ENCODE results near the gene SLC44A3. TPM values are rescaled to one million over a fixed set of nuclear protein-coding genes. Genes with fewer than 3 reads are reported as not detected.
A peak's percentile ranks its signal among the peaks of the same experiment; 100 is the strongest.

The SLC44A3 gene
- total RNA-seq, 2 experiments from 2014 or later = 0.27 to 0.36 TPM

DNA sequence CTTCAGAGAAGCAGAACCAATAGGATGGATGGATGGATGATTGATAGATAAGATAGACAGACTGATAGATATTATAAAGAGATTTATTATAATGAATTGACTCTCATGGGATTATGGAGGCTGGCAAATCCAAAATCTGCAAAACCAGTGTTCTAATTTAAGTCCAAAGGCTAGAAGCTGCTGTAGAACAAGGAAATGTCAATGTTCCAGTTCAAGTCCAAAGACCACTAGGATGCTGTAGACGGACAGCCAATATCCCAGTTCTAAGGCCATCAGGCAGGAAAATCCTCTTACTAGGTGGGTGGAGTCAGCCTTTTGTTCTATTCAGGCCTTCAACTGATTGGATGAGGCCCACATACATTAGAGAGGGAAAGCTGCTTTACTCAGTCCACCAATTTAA is 4.1 kb upstream of the SLC44A3 start:
- Mint-ChIP-seq H3K27me3 (peaks cover 45% of the 10 kb centered on the region), H3K36me3 (ENCODE audit: low read depth) (no peaks in the 10 kb centered on the region), H3K4me3 (no peak overlapping the region), H3K27ac (no peak overlapping the region), H3K4me1 (ENCODE audit: low read depth) (peaks cover 11% of the 10 kb centered on the region), H3K9me3 (no peaks in the 10 kb centered on the region)
- H3K9me3 ChIP-seq (ENCODE audit: control insufficient read depth in 1 of 2, insufficient read depth in 1 of 2, low read length in 2 of 2) = peaks cover 0 to 3% of the 10 kb centered on the region in 2 experiments
- no peak for ATAC-seq (ENCODE audit: poor library complexity)
- no peak overlapping the region for H3K27ac ChIP-seq (ENCODE audit: low read depth in 1 of 2, low read length in 2 of 2)
- intact Hi-C loops (cut with DNase I, micrococcal nuclease) = no loop called here
- no peak for DNase-seq
- H3K4me3 ChIP-seq (ENCODE audit: low read length) = no peak overlapping the region
- peaks cover 11% of the 10 kb centered on the region for H3K4me1 ChIP-seq (ENCODE audit: insufficient read depth, low read length)
- TF ChIP-seq, protein P1, sequence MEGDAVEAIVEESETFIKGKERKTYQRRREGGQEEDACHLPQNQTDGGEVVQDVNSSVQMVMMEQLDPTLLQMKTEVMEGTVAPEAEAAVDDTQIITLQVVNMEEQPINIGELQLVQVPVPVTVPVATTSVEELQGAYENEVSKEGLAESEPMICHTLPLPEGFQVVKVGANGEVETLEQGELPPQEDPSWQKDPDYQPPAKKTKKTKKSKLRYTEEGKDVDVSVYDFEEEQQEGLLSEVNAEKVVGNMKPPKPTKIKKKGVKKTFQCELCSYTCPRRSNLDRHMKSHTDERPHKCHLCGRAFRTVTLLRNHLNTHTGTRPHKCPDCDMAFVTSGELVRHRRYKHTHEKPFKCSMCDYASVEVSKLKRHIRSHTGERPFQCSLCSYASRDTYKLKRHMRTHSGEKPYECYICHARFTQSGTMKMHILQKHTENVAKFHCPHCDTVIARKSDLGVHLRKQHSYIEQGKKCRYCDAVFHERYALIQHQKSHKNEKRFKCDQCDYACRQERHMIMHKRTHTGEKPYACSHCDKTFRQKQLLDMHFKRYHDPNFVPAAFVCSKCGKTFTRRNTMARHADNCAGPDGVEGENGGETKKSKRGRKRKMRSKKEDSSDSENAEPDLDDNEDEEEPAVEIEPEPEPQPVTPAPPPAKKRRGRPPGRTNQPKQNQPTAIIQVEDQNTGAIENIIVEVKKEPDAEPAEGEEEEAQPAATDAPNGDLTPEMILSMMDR (IDR thresholded peaks at IDR 0.05) = no peak
- ChIA-PET POLR2A (no interaction called here), CTCF (no interaction called here)
- H3K27me3 ChIP-seq (ENCODE audit: control insufficient read depth in 1 of 2, insufficient read depth in 2 of 2, low read length in 2 of 2) = peaks cover 11 to 16% of the 10 kb centered on the region in 2 experiments
- no peaks in the 10 kb centered on the region for H3K36me3 ChIP-seq (ENCODE audit: insufficient read depth, low read length)

GRCh38 chr1:94817712-94818111 is 2.4 kb upstream of the SLC44A3 start:
- TF ChIP-seq, protein P1 (IDR thresholded peaks at IDR 0.05) = no peak
- no peaks in the 10 kb centered on the region for H3K9me3 Mint-ChIP-seq

DNA sequence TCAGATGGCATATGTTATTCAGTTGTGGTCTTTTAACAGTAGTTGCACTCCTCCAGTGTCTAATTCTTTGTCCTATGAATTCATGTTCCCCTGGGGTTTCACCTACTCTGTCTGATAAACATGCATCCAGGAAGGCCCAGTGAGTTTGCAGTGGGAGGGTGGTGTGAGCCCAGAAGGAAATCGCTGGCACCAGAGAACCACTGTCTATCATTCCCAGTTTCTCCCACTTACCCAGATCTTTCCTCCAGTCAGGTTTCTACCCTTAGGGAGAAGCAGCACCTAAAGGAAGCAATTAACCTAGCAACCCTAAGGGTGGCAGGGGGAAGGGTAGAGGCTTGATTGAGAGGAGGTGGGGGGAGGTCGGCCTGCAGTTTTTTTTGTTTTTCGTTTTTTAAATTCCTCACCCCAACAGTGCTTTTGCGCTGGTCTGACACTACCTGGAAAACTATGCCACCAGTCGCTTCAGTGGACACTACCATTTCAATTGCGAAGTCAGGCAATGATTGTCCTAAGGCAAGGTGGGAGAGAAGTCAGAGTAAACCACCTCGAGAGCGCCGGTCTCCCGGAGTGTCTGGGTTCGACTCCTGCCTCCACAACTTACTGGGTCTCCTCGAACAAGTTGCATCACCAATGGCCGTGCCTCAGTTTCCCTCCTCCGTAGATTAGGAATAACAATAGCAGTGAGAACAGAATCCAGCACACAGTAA is 766 bp upstream of the SLC44A3 start:
- peaks cover 77% of the 10 kb centered on the region for H3K27me3 Mint-ChIP-seq
- TF ChIP-seq, protein P1 (IDR thresholded peaks at IDR 0.05) = no peak
- H3K9me3 Mint-ChIP-seq = no peaks in the 10 kb centered on the region
- H3K4me3 Mint-ChIP-seq = peak overlapping the region; percentile 71
- H3K27ac Mint-ChIP-seq = no peak overlapping the region
- Histone ChIP-seq H3K4me3 (ENCODE audit: low read length) (peak overlapping the region; percentile 43), H3K27ac (ENCODE audit: low read depth in 1 of 2, low read length in 2 of 2) (no peak overlapping the region), H3K4me1 (ENCODE audit: insufficient read depth, low read length) (peaks cover 11% of the 10 kb centered on the region), H3K27me3 (ENCODE audit: control insufficient read depth in 1 of 2, insufficient read depth in 2 of 2, low read length in 2 of 2) (peaks cover 19 to 40% of the 10 kb centered on the region in 2 experiments), H3K36me3 (ENCODE audit: insufficient read depth, low read length) (no peaks in the 10 kb centered on the region), H3K9me3 (ENCODE audit: control insufficient read depth in 1 of 2, insufficient read depth in 1 of 2, low read length in 2 of 2) (peaks cover 0 to 3% of the 10 kb centered on the region in 2 experiments)
- H3K36me3 Mint-ChIP-seq (ENCODE audit: low read depth) = no peaks in the 10 kb centered on the region
- intact Hi-C loops (cut with DNase I, micrococcal nuclease) = no loop called here
- H3K4me1 Mint-ChIP-seq (ENCODE audit: low read depth) = peaks cover 12% of the 10 kb centered on the region
- CTCF ChIA-PET = no interaction called here
- DNase-seq (no peak), ATAC-seq (ENCODE audit: poor library complexity) (no peak)
- POLR2A ChIA-PET = no interaction called here

More at GRCh38 chr1:94817712-94818111, 2.4 kb upstream of the SLC44A3 start:
- H3K4me1 ChIP-seq (ENCODE audit: insufficient read depth, low read length) = peaks cover 11% of the 10 kb centered on the region
- intact Hi-C loops (cut with DNase I, micrococcal nuclease) = no loop called here
- ATAC-seq (ENCODE audit: poor library complexity) = no peak
- no peaks in the 10 kb centered on the region for H3K36me3 Mint-ChIP-seq (ENCODE audit: low read depth)
- no peaks in the 10 kb centered on the region for H3K36me3 ChIP-seq (ENCODE audit: insufficient read depth, low read length)
- H3K27ac ChIP-seq (ENCODE audit: low read depth in 1 of 2, low read length in 2 of 2) = no peak overlapping the region
- H3K27ac Mint-ChIP-seq = no peak overlapping the region
- H3K9me3 ChIP-seq (ENCODE audit: control insufficient read depth in 1 of 2, insufficient read depth in 1 of 2, low read length in 2 of 2) = peaks cover 0 to 3% of the 10 kb centered on the region in 2 experiments
- H3K27me3 Mint-ChIP-seq = peaks cover 61% of the 10 kb centered on the region
- POLR2A ChIA-PET = no interaction called here
- peaks cover 19 to 30% of the 10 kb centered on the region in 2 experiments for H3K27me3 ChIP-seq (ENCODE audit: control insufficient read depth in 1 of 2, insufficient read depth in 2 of 2, low read length in 2 of 2)
- peaks cover 12% of the 10 kb centered on the region for H3K4me1 Mint-ChIP-seq (ENCODE audit: low read depth)
- H3K4me3 ChIP-seq (ENCODE audit: low read length) = no peak overlapping the region
- CTCF ChIA-PET = no interaction called here
- no peak for DNase-seq
- H3K4me3 Mint-ChIP-seq = no peak overlapping the region
